Panc1 (cell line): ENCODE measurements around the gene MPPED2. TPM values are rescaled to one million over a fixed set of nuclear protein-coding genes. Genes with fewer than 3 reads are reported as not detected.

Source experiments
- ATAC-seq: fragments of 200-7000 bp; cut with Tn5 transposase; 2 replicates; pipeline ENCODE4 v1.9.1; 2020; ENCODE audit warnings: mild to moderate bottlenecking, moderate library complexity
- BruUV-seq: library from RNA; stranded (reverse); fragments of 400-500 nt; replicated peaks from 2 replicates; lab custom pipeline; 2021; lab: Mats Ljungman, UMichigan
- CTCF ChIA-PET: fragments of 300-600 bp; sonication (Branson Sonifier 250); formaldehyde crosslinking; loops from one replicate; lab custom pipeline; 2022; ENCODE audit warnings: antibody characterized with exemption; lab: Charles Lee
- POLR2A ChIA-PET: fragments of 300-600 bp; sonication (Branson Sonifier 250); formaldehyde crosslinking; loops from one replicate; lab custom pipeline; 2022; ENCODE audit warnings: antibody characterized with exemption; lab: Charles Lee
- DNase-seq: peaks from one replicate; pipeline ENCODE4 v3.0.0-alpha.2; 2010; ENCODE audit warnings: low read depth, low spot score
- H3K27ac ChIP-seq: 2 replicates; pipeline ENCODE4 v1.5.1; 2011; ENCODE audit warnings: mild to moderate bottlenecking, low read length, inconsistent platforms
- H3K27me3 ChIP-seq: fragments of 200-500 bp; sonication (Bioruptor generic); 2 replicates; pipeline ENCODE4 v1.6.0; 2014; ENCODE audit warnings: low read length, inconsistent platforms; ENCODE audit not compliant: control insufficient read depth, insufficient read depth
- H3K36me3 ChIP-seq: fragments of 200-500 bp; sonication (Bioruptor generic); 2 replicates; pipeline ENCODE4 v1.5.1; 2014; ENCODE audit warnings: inconsistent platforms, mild to moderate bottlenecking, low read length, moderate library complexity; ENCODE audit not compliant: control insufficient read depth, insufficient read depth
- H3K4me1 ChIP-seq: 2 replicates; pipeline ENCODE4 v1.5.1; 2011; ENCODE audit warnings: inconsistent platforms, mild to moderate bottlenecking, low read length, moderate library complexity; ENCODE audit not compliant: control insufficient read depth, insufficient read depth
- H3K4me3 ChIP-seq, 2 experiments: 2 replicates each; pipeline ENCODE4 v1.5.1; 2011 to 2012; ENCODE audit warnings: low read depth in 2 of 2, low read length in 2 of 2, mild to moderate bottlenecking in 2 of 2, inconsistent platforms in 1 of 2, moderate library complexity in 1 of 2
- H3K9me3 ChIP-seq: fragments of 200-500 bp; sonication (Bioruptor generic); 2 replicates; pipeline ENCODE4 v1.5.1; 2014; ENCODE audit warnings: low read depth, mild to moderate bottlenecking, inconsistent platforms, low read length, moderate library complexity; ENCODE audit not compliant: control insufficient read depth, insufficient read depth
- POLR2AphosphoS5 ChIP-seq: IDR thresholded peaks from 2 replicates; pipeline ENCODE4 v1.6.1; 2012; ENCODE audit warnings: mild to moderate bottlenecking, low read depth, low read length, moderate library complexity
- SIN3A ChIP-seq: IDR thresholded peaks from 2 replicates; pipeline ENCODE4 v1.6.1; 2012; ENCODE audit warnings: low read depth, mild to moderate bottlenecking, low read length, moderate library complexity, borderline replicate concordance; ENCODE audit not compliant: insufficient read depth
- TCF7L2 ChIP-seq: IDR thresholded peaks from 2 replicates; pipeline ENCODE4 v1.6.1; 2011; ENCODE audit warnings: mild to moderate bottlenecking, low read depth, low read length, inconsistent platforms
- in situ Hi-C: cut with HindIII; loops from 2 replicates; pipeline ENCODE4 v1.10.0; 2016; ENCODE audit warnings: low sequenced_read_pairs, low pct_unique_long_range_greater_than_20kb
- intact Hi-C: fragments of 100-400 bp; cut with micrococcal nuclease; formaldehyde crosslinking; loops from one replicate; pipeline ENCODE4 v1.10.0; 2022; ENCODE audit not compliant: unreplicated experiment
- total RNA-seq: library from RNA; stranded (reverse); gene quantifications from one replicate; pipeline ENCODE4 v1.2.1, GENCODE V29; 2021; ENCODE audit not compliant: unreplicated experiment
- TF ChIP-seq, protein P1 (sequence below): fragments of 450-650 bp; IDR thresholded peaks from 2 replicates; pipeline ENCODE4 v1.5.1; 2017; ENCODE audit warnings: mild to moderate bottlenecking
- TF ChIP-seq, protein P2 (sequence below), 2 experiments: IDR thresholded peaks; 2 replicates each; pipeline ENCODE4 v1.6.1; 2011 to 2012; ENCODE audit warnings: low read depth in 2 of 2, control low read depth in 1 of 2, low read length in 1 of 2, mild to moderate bottlenecking in 1 of 2, moderate library complexity in 1 of 2; ENCODE audit not compliant: insufficient read depth in 1 of 2

Gene MPPED2
- total RNA-seq, 1 experiment from 2014 or later, result not detected

DNA sequence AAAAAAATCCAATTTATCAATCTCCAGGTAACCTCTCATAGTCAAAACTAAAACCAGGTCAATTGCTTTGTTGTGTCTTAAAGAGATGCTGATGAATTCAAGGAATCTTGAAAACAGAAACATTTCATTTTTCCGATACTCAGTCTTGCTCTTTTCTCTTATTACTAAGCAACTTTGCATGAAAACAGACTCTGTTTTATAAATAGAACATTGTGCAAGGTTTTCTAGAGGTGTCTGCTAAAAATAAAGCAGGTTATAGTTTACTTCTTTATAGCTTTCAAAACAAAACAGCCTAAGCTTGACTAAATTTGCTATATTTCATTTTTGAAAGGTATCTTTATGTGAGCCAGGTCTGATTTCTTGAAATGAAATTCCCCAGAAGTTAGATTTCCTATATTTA, 154.0 kb downstream of the MPPED2 start:
- DNase-seq, result no peak

DNA sequence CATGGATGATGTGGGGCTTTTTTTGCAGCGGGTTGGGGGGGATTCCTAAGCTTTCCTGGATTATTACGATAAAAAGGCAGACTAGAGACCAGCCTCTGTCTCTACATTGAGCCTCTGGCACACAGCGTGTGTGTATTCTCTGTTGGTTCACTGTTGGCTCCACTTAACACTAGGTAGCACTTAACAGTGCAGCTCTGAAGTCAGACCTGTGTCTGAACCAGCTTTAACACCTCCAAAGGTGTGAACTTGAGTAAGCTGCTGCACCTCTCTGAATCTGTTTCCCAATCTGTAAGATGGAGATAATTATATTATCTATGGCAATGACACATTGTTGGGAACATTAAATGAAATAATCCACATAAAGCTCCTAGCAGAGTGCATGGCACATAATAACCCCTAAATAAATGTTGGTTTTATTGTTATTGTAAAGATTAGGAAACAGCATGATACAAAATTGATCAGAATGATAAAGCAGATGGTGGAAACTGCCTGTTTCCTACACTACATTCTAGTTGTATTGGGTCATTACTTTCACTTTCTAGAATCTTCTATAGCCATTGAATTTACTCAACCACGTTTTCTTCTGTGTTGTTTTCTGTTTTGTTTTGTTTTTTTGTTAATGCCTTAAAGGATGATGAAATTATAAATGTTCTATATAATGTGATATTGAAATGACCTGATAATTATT, 154.9 kb downstream of the MPPED2 start:
- Histone ChIP-seq H3K27me3 (no peaks in the 10 kb centered on the region), H3K36me3 (no peaks in the 10 kb centered on the region), H3K4me3 (no peak overlapping the region), H3K4me1 (no peaks in the 10 kb centered on the region), H3K9me3 (no peaks in the 10 kb centered on the region), H3K27ac (no peak overlapping the region)
- ATAC-seq, result no peak
- no peak for TF ChIP-seq TCF7L2
- TF ChIP-seq, protein P1, sequence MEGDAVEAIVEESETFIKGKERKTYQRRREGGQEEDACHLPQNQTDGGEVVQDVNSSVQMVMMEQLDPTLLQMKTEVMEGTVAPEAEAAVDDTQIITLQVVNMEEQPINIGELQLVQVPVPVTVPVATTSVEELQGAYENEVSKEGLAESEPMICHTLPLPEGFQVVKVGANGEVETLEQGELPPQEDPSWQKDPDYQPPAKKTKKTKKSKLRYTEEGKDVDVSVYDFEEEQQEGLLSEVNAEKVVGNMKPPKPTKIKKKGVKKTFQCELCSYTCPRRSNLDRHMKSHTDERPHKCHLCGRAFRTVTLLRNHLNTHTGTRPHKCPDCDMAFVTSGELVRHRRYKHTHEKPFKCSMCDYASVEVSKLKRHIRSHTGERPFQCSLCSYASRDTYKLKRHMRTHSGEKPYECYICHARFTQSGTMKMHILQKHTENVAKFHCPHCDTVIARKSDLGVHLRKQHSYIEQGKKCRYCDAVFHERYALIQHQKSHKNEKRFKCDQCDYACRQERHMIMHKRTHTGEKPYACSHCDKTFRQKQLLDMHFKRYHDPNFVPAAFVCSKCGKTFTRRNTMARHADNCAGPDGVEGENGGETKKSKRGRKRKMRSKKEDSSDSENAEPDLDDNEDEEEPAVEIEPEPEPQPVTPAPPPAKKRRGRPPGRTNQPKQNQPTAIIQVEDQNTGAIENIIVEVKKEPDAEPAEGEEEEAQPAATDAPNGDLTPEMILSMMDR, result no peak
- TF ChIP-seq POLR2AphosphoS5, result no peak
- no peak for TF ChIP-seq SIN3A
- TF ChIP-seq, protein P2, sequence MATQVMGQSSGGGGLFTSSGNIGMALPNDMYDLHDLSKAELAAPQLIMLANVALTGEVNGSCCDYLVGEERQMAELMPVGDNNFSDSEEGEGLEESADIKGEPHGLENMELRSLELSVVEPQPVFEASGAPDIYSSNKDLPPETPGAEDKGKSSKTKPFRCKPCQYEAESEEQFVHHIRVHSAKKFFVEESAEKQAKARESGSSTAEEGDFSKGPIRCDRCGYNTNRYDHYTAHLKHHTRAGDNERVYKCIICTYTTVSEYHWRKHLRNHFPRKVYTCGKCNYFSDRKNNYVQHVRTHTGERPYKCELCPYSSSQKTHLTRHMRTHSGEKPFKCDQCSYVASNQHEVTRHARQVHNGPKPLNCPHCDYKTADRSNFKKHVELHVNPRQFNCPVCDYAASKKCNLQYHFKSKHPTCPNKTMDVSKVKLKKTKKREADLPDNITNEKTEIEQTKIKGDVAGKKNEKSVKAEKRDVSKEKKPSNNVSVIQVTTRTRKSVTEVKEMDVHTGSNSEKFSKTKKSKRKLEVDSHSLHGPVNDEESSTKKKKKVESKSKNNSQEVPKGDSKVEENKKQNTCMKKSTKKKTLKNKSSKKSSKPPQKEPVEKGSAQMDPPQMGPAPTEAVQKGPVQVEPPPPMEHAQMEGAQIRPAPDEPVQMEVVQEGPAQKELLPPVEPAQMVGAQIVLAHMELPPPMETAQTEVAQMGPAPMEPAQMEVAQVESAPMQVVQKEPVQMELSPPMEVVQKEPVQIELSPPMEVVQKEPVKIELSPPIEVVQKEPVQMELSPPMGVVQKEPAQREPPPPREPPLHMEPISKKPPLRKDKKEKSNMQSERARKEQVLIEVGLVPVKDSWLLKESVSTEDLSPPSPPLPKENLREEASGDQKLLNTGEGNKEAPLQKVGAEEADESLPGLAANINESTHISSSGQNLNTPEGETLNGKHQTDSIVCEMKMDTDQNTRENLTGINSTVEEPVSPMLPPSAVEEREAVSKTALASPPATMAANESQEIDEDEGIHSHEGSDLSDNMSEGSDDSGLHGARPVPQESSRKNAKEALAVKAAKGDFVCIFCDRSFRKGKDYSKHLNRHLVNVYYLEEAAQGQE (IDR thresholded peaks at IDR 0.05; ENCODE audit: insufficient read depth in 1 of 2, low read depth in 2 of 2, low read length in 1 of 2), result no peak
- in situ Hi-C loops, result no loop called here
- intact Hi-C loops, result no loop called here
- no peak for DNase-seq
- BruUV-seq, result no TSS peak
- CTCF ChIA-PET, result interaction anchor here (0.6 kb wide), 1 partner anchor 88 kb away, joined by 9 read pairs; no protein-coding TSS in a partner anchor
- POLR2A ChIA-PET, result no interaction called here

More for the DNA sequence above, 154.0 kb downstream of the MPPED2 start:
- ChIA-PET POLR2A (no interaction called here), CTCF (no interaction called here)
- H3K9me3 ChIP-seq, result no peaks in the 10 kb centered on the region
- H3K27ac ChIP-seq, result no peak overlapping the region
- in situ Hi-C loops, result no loop called here
- TF ChIP-seq, protein P2 (IDR thresholded peaks at IDR 0.05; ENCODE audit: insufficient read depth in 1 of 2, low read depth in 2 of 2, low read length in 1 of 2), result no peak
- no peak for TF ChIP-seq SIN3A
- TF ChIP-seq POLR2AphosphoS5, result no peak
- TF ChIP-seq, protein P1, result no peak
- H3K36me3 ChIP-seq, result no peaks in the 10 kb centered on the region
- ATAC-seq, result no peak
- intact Hi-C loops, result no loop called here
- H3K4me3 ChIP-seq, result no peak overlapping the region
- H3K27me3 ChIP-seq, result no peaks in the 10 kb centered on the region
- no peaks in the 10 kb centered on the region for H3K4me1 ChIP-seq
- BruUV-seq, result no TSS peak
